Right lobe of liver (tissue), 6 donors: ENCODE data around the gene IARS1. TPM values are rescaled to one million over a fixed set of nuclear protein-coding genes. Genes with fewer than 3 reads are reported as not detected.

Experiments
- ATAC-seq, 4 donors: fragments of 200-7000 bp; cut with Tn5 transposase; one replicate each; pipeline ENCODE4 v1.9.1; 2020; ENCODE audit warnings: mild to moderate bottlenecking in 4 of 4, moderate library complexity in 4 of 4
- DNase-seq, 3 donors: peaks; one replicate each; pipeline ENCODE4 v3.0.0-alpha.2; 2020
- H3K27ac ChIP-seq, 3 donors: fragments of 200-600 bp; one replicate each; pipeline ENCODE4 v1.8.0; 2022
- H3K27me3 ChIP-seq, 2 donors: fragments of 200-600 bp; one replicate each; pipeline ENCODE4 v1.8.0; 2022
- H3K36me3 ChIP-seq, 4 donors: fragments of 200-600 bp; sonication (generic) in 1 of 4; one replicate each; pipeline versions ENCODE4 v1.5.1 to v1.8.0; 2017 to 2022; ENCODE audit warnings: control low read depth in 1 of 4
- H3K4me1 ChIP-seq, 4 donors: fragments of 200-600 bp; sonication (generic) in 1 of 4; one replicate each; pipeline versions ENCODE4 v1.5.1 to v1.8.0; 2017 to 2022; ENCODE audit warnings: control low read depth in 1 of 4
- H3K4me3 ChIP-seq, 3 donors: fragments of 200-600 bp; one replicate each; pipeline ENCODE4 v1.8.0; 2022
- H3K9me3 ChIP-seq, 4 donors: fragments of 200-600 bp; sonication (generic) in 1 of 4; one replicate each; pipeline versions ENCODE4 v1.5.1 to v1.8.0; 2017 to 2022; ENCODE audit warnings: control low read depth in 1 of 4
- POLR2A ChIP-seq: fragments of 450-650 bp; IDR thresholded peaks from one replicate; pipeline ENCODE4 v1.6.1; 2017; ENCODE audit warnings: antibody characterized with exemption, mild to moderate bottlenecking
- WGBS: methylation state at CpG from one replicate; pipeline ENCODE4 v1.1.6; 2018; ENCODE audit warnings: low coverage, low lambda C conversion rate; ENCODE audit not compliant: insufficient coverage; ENCODE audit errors: missing lambda C conversion rate; 5-methylcytosine and 5-hydroxymethylcytosine counted together
- intact Hi-C, 2 donors: fragments of 100-400 bp; cut with DNase I; formaldehyde crosslinking; loops; one replicate each; pipeline versions ENCODE4 v1.11.2 to v1.14.1; 2022
- total RNA-seq, 6 experiments: library from RNA; depleted of rRNA in 2 of 6; stranded (reverse); fragments of >200 nt in 2 of 6; fragmentation: NEBNext Ultra II Directional in 3 of 6; extraction: Animal tissue kit (Norgen Biotek cat#: 25700) in 3 of 6; gene quantifications; one replicate each; pipeline versions ENCODE4 v1.1.0 to v1.2.4, GENCODE V29; 2016 to 2023
- TF ChIP-seq, protein P1 (sequence below), 4 donors: fragments of 200-600 bp in 3 of 4; fragments of 450-650 bp in 1 of 4; IDR thresholded peaks; one replicate each; pipeline versions ENCODE4 v1.5.1 to v1.8.0; 2016 to 2022; ENCODE audit warnings: antibody characterized with exemption in 4 of 4, mild to moderate bottlenecking in 2 of 4
- donor health status: DM: no; HTN: yes; CAD: no.
- donor health status: DM: no; HTN: no; CAD: no.
- donor health status: DM: no; HTN: no; CAD: no.
- donor health status: DM: no; HTN: yes; CAD: no.
- donor health status: DM: no; HTN: yes; CAD: no.

IARS1 gene
- total RNA-seq, 6 experiments from 2014 or later, result 31.8 to 64.9 (median 40.6) TPM

DNA sequence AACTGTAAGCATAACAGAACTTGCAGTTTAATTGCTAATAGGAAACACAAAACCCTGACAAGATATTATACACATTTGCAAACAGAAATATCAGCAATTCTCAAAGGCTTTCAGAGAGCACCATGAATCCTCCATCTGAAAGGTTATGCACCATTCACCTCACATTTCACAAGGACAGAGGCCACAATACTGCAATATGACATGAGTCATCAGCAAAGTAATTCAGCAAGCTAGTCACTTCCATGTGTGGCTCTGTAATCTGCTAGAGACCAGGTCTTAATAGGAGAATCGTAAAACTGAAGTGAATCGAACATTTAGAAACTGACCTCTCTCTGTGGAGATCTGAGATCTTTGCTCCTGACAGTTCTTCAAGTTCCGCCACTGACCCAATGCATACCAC is 28.3 kb downstream of the IARS1 start:
- Histone ChIP-seq H3K9me3 (no peaks in the 10 kb centered on the region), H3K4me3 (no peak overlapping the region), H3K27me3 (no peaks in the 10 kb centered on the region), H3K4me1 (no peaks in the 10 kb centered on the region), H3K36me3 (peaks cover 9 to 98% (median 57%) of the 10 kb centered on the region in 4 donors), H3K27ac (no peak overlapping the region)
- intact Hi-C loops, result no loop called here
- ATAC-seq (peak in 1 of 4 donors; percentile 56), DNase-seq (no peak)
- WGBS, result 86% methylated on average over 3 of the region's 3 CpGs
- TF ChIP-seq POLR2A, result no peak
- TF ChIP-seq, protein P1, sequence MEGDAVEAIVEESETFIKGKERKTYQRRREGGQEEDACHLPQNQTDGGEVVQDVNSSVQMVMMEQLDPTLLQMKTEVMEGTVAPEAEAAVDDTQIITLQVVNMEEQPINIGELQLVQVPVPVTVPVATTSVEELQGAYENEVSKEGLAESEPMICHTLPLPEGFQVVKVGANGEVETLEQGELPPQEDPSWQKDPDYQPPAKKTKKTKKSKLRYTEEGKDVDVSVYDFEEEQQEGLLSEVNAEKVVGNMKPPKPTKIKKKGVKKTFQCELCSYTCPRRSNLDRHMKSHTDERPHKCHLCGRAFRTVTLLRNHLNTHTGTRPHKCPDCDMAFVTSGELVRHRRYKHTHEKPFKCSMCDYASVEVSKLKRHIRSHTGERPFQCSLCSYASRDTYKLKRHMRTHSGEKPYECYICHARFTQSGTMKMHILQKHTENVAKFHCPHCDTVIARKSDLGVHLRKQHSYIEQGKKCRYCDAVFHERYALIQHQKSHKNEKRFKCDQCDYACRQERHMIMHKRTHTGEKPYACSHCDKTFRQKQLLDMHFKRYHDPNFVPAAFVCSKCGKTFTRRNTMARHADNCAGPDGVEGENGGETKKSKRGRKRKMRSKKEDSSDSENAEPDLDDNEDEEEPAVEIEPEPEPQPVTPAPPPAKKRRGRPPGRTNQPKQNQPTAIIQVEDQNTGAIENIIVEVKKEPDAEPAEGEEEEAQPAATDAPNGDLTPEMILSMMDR (IDR thresholded peaks at IDR 0.05), result no peak

DNA sequence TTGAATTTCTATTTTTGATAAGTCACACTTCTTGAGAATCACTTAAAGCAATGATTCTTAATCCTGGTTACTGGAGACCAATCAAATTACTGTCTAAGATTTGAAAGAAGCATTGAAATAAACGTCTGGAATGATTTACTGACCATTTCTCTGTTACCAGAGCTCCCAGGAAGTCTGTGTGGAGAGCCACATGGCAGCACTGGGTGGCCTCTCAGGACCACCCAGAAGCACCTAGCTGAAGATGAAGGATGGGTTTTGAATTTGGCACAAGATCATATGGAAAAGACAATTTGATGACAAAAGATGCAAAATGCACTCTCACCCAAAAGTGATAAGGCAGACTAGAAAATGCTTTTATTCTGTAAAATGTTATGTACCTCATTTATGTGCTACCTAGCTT is 30.4 kb downstream of the IARS1 start:
- DNase-seq (no peak), ATAC-seq (no peak)
- intact Hi-C loops, result no loop called here
- TF ChIP-seq, protein P1 (IDR thresholded peaks at IDR 0.05), result no peak
- no peak for TF ChIP-seq POLR2A
- Histone ChIP-seq H3K27me3 (no peaks in the 10 kb centered on the region), H3K4me3 (no peak overlapping the region), H3K36me3 (peaks cover 7 to 98% (median 54%) of the 10 kb centered on the region in 4 donors), H3K4me1 (no peaks in the 10 kb centered on the region), H3K27ac (no peak overlapping the region), H3K9me3 (no peaks in the 10 kb centered on the region)
- WGBS, result 36% methylated on average over 1 of the region's 1 CpG

DNA sequence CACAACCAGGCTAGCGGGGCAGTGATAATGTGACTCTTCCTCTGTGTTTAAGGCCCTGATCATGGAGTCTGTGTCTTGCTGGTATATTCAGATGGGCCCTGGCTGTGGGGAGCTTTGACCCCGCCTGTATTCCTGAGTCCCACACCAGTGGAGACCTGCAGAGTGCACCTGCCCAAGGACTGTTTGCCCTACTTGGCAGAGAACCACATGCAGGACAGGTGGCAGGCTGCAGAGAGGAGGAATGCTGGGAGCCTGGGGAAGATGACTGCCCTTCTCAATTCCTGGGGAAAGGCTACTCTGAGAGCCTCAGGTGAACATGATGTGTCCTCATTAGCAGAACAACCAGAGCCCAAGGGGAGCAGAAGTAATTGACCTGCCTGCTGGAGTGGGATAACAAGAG is 36.2 kb downstream of the IARS1 start:
- 100% methylated on average over 1 of the region's 2 CpGs for WGBS
- Histone ChIP-seq H3K9me3 (no peaks in the 10 kb centered on the region), H3K4me1 (no peaks in the 10 kb centered on the region), H3K36me3 (peaks cover 5 to 93% (median 45%) of the 10 kb centered on the region in 4 donors), H3K27ac (no peak overlapping the region), H3K4me3 (no peak overlapping the region), H3K27me3 (no peaks in the 10 kb centered on the region)
- TF ChIP-seq, protein P1 (IDR thresholded peaks at IDR 0.05), result no peak
- no peak for TF ChIP-seq POLR2A
- ATAC-seq, result peak in 1 of 4 donors; percentile 46
- DNase-seq, result no peak
- intact Hi-C loops, result no loop called here

DNA sequence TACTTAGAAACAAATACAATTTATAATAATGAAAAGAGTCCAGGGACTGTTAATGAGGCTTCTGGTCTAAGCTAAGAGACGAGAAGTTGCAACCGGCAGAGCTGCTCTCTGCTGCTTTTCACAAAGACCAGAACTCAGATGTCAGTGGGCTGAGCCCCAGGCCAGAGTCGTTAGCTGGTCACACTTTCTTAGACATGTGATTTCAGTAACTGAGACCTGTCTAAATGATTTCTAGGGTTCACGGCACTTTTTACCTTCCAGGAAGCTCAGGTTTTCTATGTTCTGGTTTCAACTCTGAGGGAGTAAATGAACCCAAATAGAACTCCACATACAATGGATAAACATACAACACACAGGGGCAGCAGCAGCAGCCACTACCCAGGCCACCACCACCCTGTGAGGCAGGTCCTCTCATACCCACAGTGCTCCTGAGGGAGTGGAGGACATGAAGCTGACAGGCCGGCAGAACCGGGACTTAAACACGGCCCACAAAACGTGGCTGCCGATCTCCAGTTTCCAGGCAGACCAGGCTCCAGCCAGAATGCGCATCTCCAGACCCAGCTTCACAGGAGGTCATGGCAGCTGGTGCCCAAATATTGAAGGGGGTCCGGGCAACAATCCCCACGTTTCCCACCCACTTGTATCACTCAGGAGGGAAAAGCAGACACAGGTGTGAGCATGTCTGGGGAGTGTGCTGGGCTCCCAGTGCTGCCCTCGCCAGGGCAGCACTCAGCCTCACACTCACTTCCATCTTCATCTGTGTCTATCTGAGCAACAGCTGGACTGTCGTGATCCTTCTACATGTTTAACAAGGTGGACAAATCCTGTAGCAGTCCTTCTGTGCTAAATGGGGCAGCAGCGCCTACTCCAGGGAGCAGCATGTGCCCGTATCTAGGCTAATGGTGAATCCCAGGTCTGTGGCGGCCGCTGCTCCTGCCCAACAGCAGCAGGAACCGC is 38.8 kb downstream of the IARS1 start:
- Histone ChIP-seq H3K27me3 (no peaks in the 10 kb centered on the region), H3K4me3 (no peak overlapping the region), H3K4me1 (no peaks in the 10 kb centered on the region), H3K36me3 (peaks cover 9 to 93% (median 56%) of the 10 kb centered on the region in 4 donors), H3K9me3 (no peaks in the 10 kb centered on the region), H3K27ac (no peak overlapping the region)
- intact Hi-C loops, result no loop called here
- no peak for DNase-seq
- TF ChIP-seq POLR2A, result no peak
- TF ChIP-seq, protein P1 (IDR thresholded peaks at IDR 0.05), result no peak
- WGBS, result 90% methylated on average over 9 of the region's 19 CpGs
- no peak for ATAC-seq
